Fibroblast of pulmonary artery (primary cell): ENCODE measurements around the gene ANKRD2.
A peak's percentile ranks its signal among the peaks of the same experiment; 100 is the strongest.

Source experiments
- DNase-seq: peaks from one replicate; pipeline ENCODE4 v3.0.0-alpha.2; 2010; ENCODE audit warnings: low read depth
- H3K4me3 ChIP-seq: replicated peaks from 2 replicates; pipeline ENCODE4 v1.5.1; 2011; ENCODE audit warnings: low read depth, mild to moderate bottlenecking, control low read depth, low read length, moderate library complexity
- TF ChIP-seq, protein P1 (sequence below): IDR thresholded peaks from 2 replicates; pipeline ENCODE4 v1.5.1; 2011; ENCODE audit warnings: mild to moderate bottlenecking, control low read depth, low read length, inconsistent platforms; ENCODE audit errors: missing control alignments

The ANKRD2 gene

GRCh38 chr10:97585439-97585811 lies 12.8 kb downstream of the ANKRD2 start:
- TF ChIP-seq, protein P1, sequence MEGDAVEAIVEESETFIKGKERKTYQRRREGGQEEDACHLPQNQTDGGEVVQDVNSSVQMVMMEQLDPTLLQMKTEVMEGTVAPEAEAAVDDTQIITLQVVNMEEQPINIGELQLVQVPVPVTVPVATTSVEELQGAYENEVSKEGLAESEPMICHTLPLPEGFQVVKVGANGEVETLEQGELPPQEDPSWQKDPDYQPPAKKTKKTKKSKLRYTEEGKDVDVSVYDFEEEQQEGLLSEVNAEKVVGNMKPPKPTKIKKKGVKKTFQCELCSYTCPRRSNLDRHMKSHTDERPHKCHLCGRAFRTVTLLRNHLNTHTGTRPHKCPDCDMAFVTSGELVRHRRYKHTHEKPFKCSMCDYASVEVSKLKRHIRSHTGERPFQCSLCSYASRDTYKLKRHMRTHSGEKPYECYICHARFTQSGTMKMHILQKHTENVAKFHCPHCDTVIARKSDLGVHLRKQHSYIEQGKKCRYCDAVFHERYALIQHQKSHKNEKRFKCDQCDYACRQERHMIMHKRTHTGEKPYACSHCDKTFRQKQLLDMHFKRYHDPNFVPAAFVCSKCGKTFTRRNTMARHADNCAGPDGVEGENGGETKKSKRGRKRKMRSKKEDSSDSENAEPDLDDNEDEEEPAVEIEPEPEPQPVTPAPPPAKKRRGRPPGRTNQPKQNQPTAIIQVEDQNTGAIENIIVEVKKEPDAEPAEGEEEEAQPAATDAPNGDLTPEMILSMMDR = no peak
- H3K4me3 ChIP-seq = no peak overlapping the region
- DNase-seq = no peak

- H3K4me3 ChIP-seq = no peak overlapping the region
- TF ChIP-seq, protein P1 = no peak
- DNase-seq = no peak
Observed at GRCh38 chr10:97587183-97587582, 14.6 kb downstream of the ANKRD2 start.

GRCh38 chr10:97589479-97589878 lies 16.9 kb downstream of the ANKRD2 start, which contains the start of gene C10orf62:
C10orf62 (plus strand) TSS chr10:97589721; CDS start chr10:97589898, 177 bp downstream.
- TF ChIP-seq, protein P1 = no peak
- DNase-seq = no peak
- H3K4me3 ChIP-seq = no peak within 1 kb of the TSS

DNA sequence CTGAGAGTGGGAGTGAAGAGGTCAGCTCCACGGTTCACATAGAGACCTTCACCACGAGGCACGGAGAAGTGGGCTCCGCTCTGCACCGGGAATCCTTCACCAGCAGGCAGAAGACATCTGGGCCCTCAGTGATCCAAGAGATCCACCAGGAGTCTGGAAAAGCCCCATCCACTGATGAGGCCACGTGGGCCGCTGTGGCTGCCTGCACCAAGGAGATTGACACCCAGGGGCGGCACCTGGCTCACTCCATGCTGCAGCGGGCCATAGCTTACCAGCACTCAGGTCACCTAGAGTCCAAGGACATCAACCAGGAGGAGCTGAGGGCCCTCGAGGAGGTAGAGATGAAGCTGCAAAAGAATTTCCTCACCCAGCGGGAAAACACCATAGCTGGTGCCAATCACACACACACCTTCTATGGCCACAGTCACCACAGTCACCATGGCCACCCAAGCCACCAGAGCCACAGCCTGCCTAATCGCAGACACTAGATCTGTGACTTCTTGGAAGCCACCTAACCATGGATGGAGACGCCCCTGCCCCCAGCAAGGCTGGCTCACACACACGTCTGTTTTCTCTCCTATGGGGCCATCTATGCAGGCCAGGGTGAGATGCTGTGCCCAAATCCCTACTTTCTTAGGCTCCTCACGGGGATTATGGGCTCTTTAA lies 17.6 kb downstream of the ANKRD2 start:
- TF ChIP-seq, protein P1 = no peak
- no peak for DNase-seq
- no peak overlapping the region for H3K4me3 ChIP-seq

DNA sequence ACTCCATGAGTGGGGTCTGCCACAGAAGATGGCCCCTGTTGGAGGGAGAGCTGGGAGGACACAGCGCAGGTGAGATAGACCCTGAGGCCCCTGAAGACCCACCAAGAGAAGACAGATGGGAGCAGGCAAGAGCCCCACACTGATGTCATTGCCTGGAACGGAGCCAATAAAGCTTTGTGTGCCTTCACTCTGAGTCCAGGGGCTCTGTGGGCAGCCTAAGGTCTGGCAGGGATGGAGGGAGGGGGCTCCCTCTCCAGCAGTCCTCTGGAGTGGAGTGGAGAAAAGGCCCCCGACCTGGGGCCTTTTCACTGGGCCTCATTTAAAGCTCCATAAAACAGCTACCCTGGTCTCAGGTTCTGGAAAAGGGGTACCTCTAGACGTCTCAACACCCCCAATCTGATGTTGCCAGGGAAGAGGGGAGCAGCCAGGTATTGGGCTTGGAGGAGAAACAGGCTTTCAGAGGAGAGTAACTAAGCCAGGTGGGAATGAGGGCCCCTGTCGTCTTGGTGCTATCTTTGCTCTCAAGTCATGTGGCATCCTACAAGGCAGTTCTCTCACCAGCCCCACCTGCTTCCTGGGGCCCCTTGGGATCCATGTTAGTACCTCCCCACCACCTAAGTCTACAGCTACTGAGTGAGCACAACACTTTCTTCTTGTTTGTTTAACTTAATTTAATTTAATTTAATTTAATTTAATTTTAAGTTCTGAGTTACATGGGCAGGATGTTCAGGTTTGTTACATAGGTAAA lies 18.3 kb downstream of the ANKRD2 start:
- no peak for DNase-seq
- TF ChIP-seq, protein P1 = no peak
- no peak overlapping the region for H3K4me3 ChIP-seq

DNA sequence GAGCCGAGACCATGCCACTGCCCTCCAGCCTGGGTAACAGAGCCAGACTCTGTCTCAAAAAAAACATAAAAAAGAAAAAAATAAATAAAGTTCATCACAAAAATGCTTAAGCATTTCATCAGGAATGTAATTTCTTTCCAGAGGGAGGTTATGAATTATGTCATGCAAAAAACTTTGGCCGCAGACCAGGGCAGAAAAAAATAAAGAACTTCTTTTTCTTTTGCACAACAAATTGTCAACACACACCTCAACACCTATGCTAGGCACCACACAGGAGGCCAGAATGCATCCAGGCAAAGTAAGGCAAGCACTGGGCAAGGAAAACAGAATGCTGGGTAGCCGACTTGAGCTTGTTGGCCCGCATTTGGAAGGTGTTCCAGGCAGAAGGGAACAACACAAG lies 20.8 kb downstream of the ANKRD2 start:
- TF ChIP-seq, protein P1 = no peak
- DNase-seq = peak; percentile 51
- H3K4me3 ChIP-seq = no peak overlapping the region
